ENCODE measurements around the gene SPOPL.
A peak's percentile ranks its signal among the peaks of the same experiment; 100 is the strongest.
"Not testable (repeated sequence)": the region's sequence is repeated elsewhere in the genome, so short reads cannot be mapped to it uniquely, and the experiment has no call there.

SPOPL gene

GRCh38 chr2:138501425-138502254, at the start of gene SPOPL:
TSS of gene SPOPL (plus strand) at chr2:138501770. CDS start at chr2:138550217, 48,447 bp downstream.
- peak; percentile 98 for DNase-seq

GRCh38 chr2:138452324-138452723, 49.2 kb upstream of the SPOPL start:
- no peak for DNase-seq

- no peak for DNase-seq
These were observed 47.8 kb upstream of the SPOPL start for GRCh38 chr2:138453815-138454214.

GRCh38 chr2:138454761-138455160, 46.8 kb upstream of the SPOPL start:
- no peak for DNase-seq

GRCh38 chr2:138455275-138455674, 46.3 kb upstream of the SPOPL start:
- no peak for DNase-seq

- peak; percentile 75 for DNase-seq
These were observed 45.9 kb upstream of the SPOPL start for GRCh38 chr2:138455691-138456090.

- not testable (repeated sequence) for DNase-seq
These were observed 38.9 kb upstream of the SPOPL start for GRCh38 chr2:138462689-138463088.

- no peak for DNase-seq
These were observed 33.0 kb upstream of the SPOPL start for GRCh38 chr2:138468617-138469016.

GRCh38 chr2:138469411-138469810, 32.2 kb upstream of the SPOPL start:
- no peak for DNase-seq

GRCh38 chr2:138470941-138471340, 30.6 kb upstream of the SPOPL start:
- DNase-seq: no peak

- no peak for DNase-seq
These were observed 27.3 kb upstream of the SPOPL start for GRCh38 chr2:138474100-138474825.

GRCh38 chr2:138475277-138475776, 26.2 kb upstream of the SPOPL start:
- DNase-seq: no peak

- DNase-seq: no peak
These were observed 25.4 kb upstream of the SPOPL start for GRCh38 chr2:138476186-138476585.

- DNase-seq: no peak
These were observed 24.6 kb upstream of the SPOPL start for GRCh38 chr2:138476940-138477339.

- not testable (repeated sequence) for DNase-seq
These were observed 18.8 kb upstream of the SPOPL start for GRCh38 chr2:138482796-138483195.

GRCh38 chr2:138485019-138485418, 16.6 kb upstream of the SPOPL start:
- DNase-seq: no peak

GRCh38 chr2:138486363-138487198, 15.0 kb upstream of the SPOPL start:
- DNase-seq: no peak

- no peak for DNase-seq
These were observed 10.7 kb upstream of the SPOPL start for GRCh38 chr2:138490673-138491494.

GRCh38 chr2:138491495-138491862, 10.1 kb upstream of the SPOPL start:
- DNase-seq: no peak

GRCh38 chr2:138492160-138492559, 9.4 kb upstream of the SPOPL start:
- DNase-seq: no peak

- peak; percentile 95 for DNase-seq
These were observed 8.2 kb upstream of the SPOPL start for GRCh38 chr2:138493334-138493733.
